H9 (cell line): ENCODE results near the gene SETD4. TPM values are rescaled to one million over a fixed set of nuclear protein-coding genes. Genes with fewer than 3 reads are reported as not detected.

Experiments
- DNase-seq: peaks from one replicate; pipeline ENCODE4 v3.0.0-alpha.2; 2017
- H2AFZ ChIP-seq: one replicate; pipeline ENCODE4 v1.6.1; 2013; ENCODE audit warnings: mild to moderate bottlenecking, low read length, control low read depth, moderate library complexity
- H2AK5ac ChIP-seq: 2 replicates; pipeline ENCODE4 v1.6.1; 2013; ENCODE audit warnings: low read length, control low read depth, mixed read lengths; ENCODE audit not compliant: insufficient read length
- H2BK120ac ChIP-seq: one replicate; pipeline ENCODE4 v1.6.1; 2013; ENCODE audit warnings: low read depth, mild to moderate bottlenecking, low read length, control low read depth, inconsistent platforms; ENCODE audit not compliant: poor library complexity, severe bottlenecking
- H2BK12ac ChIP-seq: 2 replicates; pipeline ENCODE4 v1.6.1; 2013; ENCODE audit warnings: low read length, control low read depth, mixed read lengths, low read depth; ENCODE audit not compliant: insufficient read length
- H2BK15ac ChIP-seq: 2 replicates; pipeline ENCODE4 v1.6.1; 2013; ENCODE audit warnings: low read depth, low read length, control low read depth
- H2BK20ac ChIP-seq: one replicate; pipeline ENCODE4 v1.6.1; 2013; ENCODE audit warnings: low read depth, mild to moderate bottlenecking, low read length, control low read depth, inconsistent platforms; ENCODE audit not compliant: poor library complexity, severe bottlenecking
- H2BK5ac ChIP-seq: 2 replicates; pipeline ENCODE4 v1.6.1; 2013; ENCODE audit warnings: low read length, control low read depth, mixed read lengths; ENCODE audit not compliant: insufficient read length
- H3K14ac ChIP-seq: 2 replicates; pipeline ENCODE4 v1.6.1; 2013; ENCODE audit warnings: low read length, control low read depth; ENCODE audit not compliant: insufficient read depth
- H3K18ac ChIP-seq: 2 replicates; pipeline ENCODE4 v1.6.1; 2013; ENCODE audit warnings: low read depth, mild to moderate bottlenecking, mixed read lengths, low read length, control low read depth; ENCODE audit not compliant: insufficient read length
- H3K23ac ChIP-seq: 2 replicates; pipeline ENCODE4 v1.6.1; 2013; ENCODE audit warnings: low read length, control low read depth, mixed read lengths, low read depth; ENCODE audit not compliant: insufficient read length
- H3K23me2 ChIP-seq: 2 replicates; pipeline ENCODE4 v1.6.1; 2013; ENCODE audit warnings: low read depth, mild to moderate bottlenecking, mixed read lengths, low read length, control low read depth; ENCODE audit not compliant: insufficient read length, poor library complexity, severe bottlenecking
- H3K27ac ChIP-seq: 2 replicates; pipeline ENCODE4 v1.5.1; 2013; ENCODE audit warnings: low read length, control low read depth, mixed read lengths, low read depth; ENCODE audit not compliant: insufficient read length
- H3K27me3 ChIP-seq: 2 replicates; pipeline ENCODE4 v1.6.1; 2013; ENCODE audit warnings: low read length, control low read depth, inconsistent platforms; ENCODE audit not compliant: insufficient read depth
- H3K4ac ChIP-seq: 2 replicates; pipeline ENCODE4 v1.6.1; 2013; ENCODE audit warnings: low read depth, mild to moderate bottlenecking, control low read depth, inconsistent platforms, low read length, moderate library complexity
- H3K4me1 ChIP-seq: 2 replicates; pipeline ENCODE4 v1.6.1; 2013; ENCODE audit warnings: low read length, control low read depth, inconsistent platforms; ENCODE audit not compliant: insufficient read depth
- H3K4me2 ChIP-seq: 2 replicates; pipeline ENCODE4 v1.6.1; 2013; ENCODE audit warnings: low read length, control low read depth, mixed read lengths; ENCODE audit not compliant: insufficient read length, insufficient read depth
- H3K56ac ChIP-seq: 2 replicates; pipeline ENCODE4 v1.6.1; 2013; ENCODE audit warnings: low read depth, mild to moderate bottlenecking, mixed read lengths, low read length, control low read depth; ENCODE audit not compliant: insufficient read length
- H3K79me1 ChIP-seq: 2 replicates; pipeline ENCODE4 v1.6.1; 2013; ENCODE audit warnings: low read depth, mild to moderate bottlenecking, moderate library complexity, low read length, control low read depth, inconsistent platforms; ENCODE audit not compliant: insufficient read depth, poor library complexity, severe bottlenecking
- H3K79me2 ChIP-seq: 2 replicates; pipeline ENCODE4 v1.6.1; 2013; ENCODE audit warnings: low read length, control low read depth, inconsistent platforms; ENCODE audit not compliant: insufficient read depth
- H3K9ac ChIP-seq: 2 replicates; pipeline ENCODE4 v1.6.1; 2013; ENCODE audit warnings: low read length, control low read depth, mixed read lengths; ENCODE audit not compliant: insufficient read length; ENCODE audit errors: extremely low read depth
- H3K9me3 ChIP-seq: one replicate; pipeline ENCODE4 v1.6.1; 2013; ENCODE audit warnings: low read depth, low read length, inconsistent platforms; ENCODE audit not compliant: control insufficient read depth
- H3T11ph ChIP-seq: one replicate; pipeline ENCODE4 v1.6.1; 2013; ENCODE audit warnings: mild to moderate bottlenecking, low read length, control low read depth, inconsistent platforms
- H4K20me1 ChIP-seq: one replicate; pipeline ENCODE4 v1.6.1; 2013; ENCODE audit not compliant: control insufficient read depth, insufficient read length, insufficient read depth
- H4K5ac ChIP-seq: 2 replicates; pipeline ENCODE4 v1.6.1; 2013; ENCODE audit warnings: low read depth, mild to moderate bottlenecking, mixed read lengths, low read length, control low read depth; ENCODE audit not compliant: insufficient read length
- H4K8ac ChIP-seq: replicated peaks from 2 replicates; pipeline ENCODE4 v1.6.1; 2013; ENCODE audit warnings: low read length, control low read depth, mixed read lengths, low read depth; ENCODE audit not compliant: insufficient read length
- H4K91ac ChIP-seq: 2 replicates; pipeline ENCODE4 v1.6.1; 2013; ENCODE audit warnings: low read depth, mild to moderate bottlenecking, moderate library complexity, mixed read lengths, low read length, control low read depth; ENCODE audit not compliant: insufficient read length
- H3K27ac Mint-ChIP-seq, 3 experiments: 2 replicates in 2 of 3; 3 replicates in 1 of 3; pipeline ENCODE4 v1.8.0; 2020 to 2021; ENCODE audit warnings: mixed read lengths in 3 of 3, mild to moderate bottlenecking in 1 of 3, moderate library complexity in 1 of 3
- H3K27me3 Mint-ChIP-seq: 2 replicates; pipeline ENCODE4 v1.8.0; 2021; ENCODE audit warnings: low read depth, mild to moderate bottlenecking, moderate library complexity, mixed read lengths
- H3K36me3 Mint-ChIP-seq, 3 experiments: 2 replicates in 2 of 3; 3 replicates in 1 of 3; pipeline ENCODE4 v1.8.0; 2020 to 2021; ENCODE audit warnings: low read depth in 3 of 3, mixed read lengths in 3 of 3; ENCODE audit not compliant: insufficient read depth in 1 of 3
- H3K4me1 Mint-ChIP-seq, 2 experiments: 2 replicates each; pipeline ENCODE4 v1.8.0; 2020; ENCODE audit warnings: mixed read lengths in 2 of 2
- H3K4me3 Mint-ChIP-seq, 2 experiments: 2 replicates in 1 of 2; 3 replicates in 1 of 2; pipeline ENCODE4 v1.8.0; 2020 to 2021; ENCODE audit warnings: mild to moderate bottlenecking in 2 of 2, mixed read lengths in 2 of 2, moderate library complexity in 1 of 2
- H3K9me3 Mint-ChIP-seq, 2 experiments: 2 replicates in 1 of 2; 3 replicates in 1 of 2; pipeline ENCODE4 v1.8.0; 2020; ENCODE audit warnings: mild to moderate bottlenecking in 2 of 2, mixed read lengths in 2 of 2, moderate library complexity in 1 of 2
- CTCF ChIP-seq: fragments of 200-600 bp; sonication (generic); conservative IDR thresholded peaks from 3 replicates; pipeline ENCODE4 v1.8.0; 2021; ENCODE audit warnings: antibody characterized with exemption, mild to moderate bottlenecking
- WGBS: extraction: QIAGEN DNeasy Blood & Tissue Kit; methylation state at CpG from one replicate; pipeline ENCODE4 v1.1.7; 2013; ENCODE audit warnings: missing lambda C conversion rate, low lambda C conversion rate, mixed read lengths; ENCODE audit not compliant: insufficient read length; ENCODE audit errors: extremely low coverage; 5-methylcytosine and 5-hydroxymethylcytosine counted together
- total RNA-seq: library from RNA; stranded (reverse); gene quantifications from 2 replicates; pipeline ENCODE4 v1.2.1, GENCODE V29; 2021

The SETD4 gene
- total RNA-seq, 1 experiment from 2014 or later: 52.5 TPM

- no peak for DNase-seq
- no peaks in the 10 kb centered on the region for H3K9me3 ChIP-seq
- H2BK20ac ChIP-seq: no peak overlapping the region
- no peak overlapping the region; a peak in 1 of 7 replicates for H3K27ac Mint-ChIP-seq
- no peak overlapping the region for H3K23ac ChIP-seq
- H3K23me2 ChIP-seq: no peaks in the 10 kb centered on the region
- no peak overlapping the region for H3K18ac ChIP-seq
- H4K8ac ChIP-seq: no peak overlapping the region
- H2BK5ac ChIP-seq: no peak overlapping the region
- no peak overlapping the region for H3K9ac ChIP-seq
- H3K4ac ChIP-seq: no peak overlapping the region
- H4K91ac ChIP-seq: no peak overlapping the region
- H3K4me1 ChIP-seq: no peaks in the 10 kb centered on the region
- no peak overlapping the region for H3T11ph ChIP-seq
- H2BK120ac ChIP-seq: no peak overlapping the region
- no peaks in the 10 kb centered on the region for H3K79me2 ChIP-seq
- H3K4me3 Mint-ChIP-seq: no peak overlapping the region
- no peak overlapping the region for H2AK5ac ChIP-seq
- no peaks in the 10 kb centered on the region for H3K27me3 ChIP-seq
- H2BK12ac ChIP-seq: no peak overlapping the region
- H3K14ac ChIP-seq: no peak overlapping the region
- H3K27me3 Mint-ChIP-seq: peaks cover 2% of the 10 kb centered on the region; the same call in 1 of the 2 replicates
- no peak overlapping the region for H2AFZ ChIP-seq
- H3K4me1 Mint-ChIP-seq: no peaks in the 10 kb centered on the region
- no peak for TF ChIP-seq CTCF
- H3K9me3 Mint-ChIP-seq: no peaks in the 10 kb centered on the region
- H4K5ac ChIP-seq: no peak overlapping the region
- no peaks in the 10 kb centered on the region for H3K79me1 ChIP-seq
- no peak overlapping the region for H3K4me2 ChIP-seq
- WGBS: no CpG with 5 or more reads among the region's 9 CpGs
- no peak overlapping the region for H2BK15ac ChIP-seq
- H3K56ac ChIP-seq: no peak overlapping the region
- H3K36me3 Mint-ChIP-seq: no peaks in the 10 kb centered on the region
- no peak overlapping the region for H3K27ac ChIP-seq
- H4K20me1 ChIP-seq: no peaks in the 10 kb centered on the region
These were observed 69.7 kb downstream of the SETD4 start for GRCh38 chr21:35990609-35991008.
